ENCODE measurements around the gene TAS2R60.
"Not testable (repeated sequence)": the region's sequence is repeated elsewhere in the genome, so short reads cannot be mapped to it uniquely, and the experiment has no call there.

- TF ChIP-seq CTCF (optimal IDR thresholded peaks at IDR 0.05 in 1 of 3, IDR thresholded peaks at IDR 0.05 in 1 of 3, conservative IDR thresholded peaks at IDR 0.05 in 1 of 3; ENCODE audit: extremely low read depth in 1 of 3, insufficient read depth in 2 of 3, low read length in 3 of 3); EZH2 (IDR thresholded peaks at IDR 0.05; ENCODE audit: low read length): not testable (repeated sequence)
Observed at GRCh38 chr7:143424476-143424875, 18.8 kb upstream of the TAS2R60 start.

Data from keratinocyte (primary cell).